ENCODE results near the gene LCP2. TPM values are rescaled to one million over a fixed set of nuclear protein-coding genes. Genes with fewer than 3 reads are reported as not detected.

LCP2 gene
- total RNA-seq, 4 donors from 2014 or later: 45.8 to 120 (median 55.0) TPM

DNA sequence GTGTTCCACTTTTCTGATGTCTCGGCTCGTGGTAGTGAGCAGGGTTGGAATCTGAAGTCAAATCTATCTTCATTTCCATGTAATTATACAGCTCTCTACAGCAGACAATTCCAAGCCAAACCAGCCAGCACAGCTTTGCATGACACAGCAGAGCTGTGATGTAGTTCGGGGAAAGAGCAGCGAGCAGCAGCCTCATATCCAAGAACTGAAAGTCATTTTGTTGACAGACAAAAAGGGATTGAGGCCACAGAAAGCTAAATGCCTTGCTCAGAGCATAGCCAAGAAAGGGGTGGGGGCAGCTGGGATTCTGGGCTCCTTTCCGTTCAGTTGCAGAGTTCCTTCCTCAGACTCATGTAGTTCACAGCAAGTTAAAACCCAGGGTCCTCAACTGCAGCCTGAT is 32.1 kb downstream of the LCP2 start:
- TF ChIP-seq, protein P1, sequence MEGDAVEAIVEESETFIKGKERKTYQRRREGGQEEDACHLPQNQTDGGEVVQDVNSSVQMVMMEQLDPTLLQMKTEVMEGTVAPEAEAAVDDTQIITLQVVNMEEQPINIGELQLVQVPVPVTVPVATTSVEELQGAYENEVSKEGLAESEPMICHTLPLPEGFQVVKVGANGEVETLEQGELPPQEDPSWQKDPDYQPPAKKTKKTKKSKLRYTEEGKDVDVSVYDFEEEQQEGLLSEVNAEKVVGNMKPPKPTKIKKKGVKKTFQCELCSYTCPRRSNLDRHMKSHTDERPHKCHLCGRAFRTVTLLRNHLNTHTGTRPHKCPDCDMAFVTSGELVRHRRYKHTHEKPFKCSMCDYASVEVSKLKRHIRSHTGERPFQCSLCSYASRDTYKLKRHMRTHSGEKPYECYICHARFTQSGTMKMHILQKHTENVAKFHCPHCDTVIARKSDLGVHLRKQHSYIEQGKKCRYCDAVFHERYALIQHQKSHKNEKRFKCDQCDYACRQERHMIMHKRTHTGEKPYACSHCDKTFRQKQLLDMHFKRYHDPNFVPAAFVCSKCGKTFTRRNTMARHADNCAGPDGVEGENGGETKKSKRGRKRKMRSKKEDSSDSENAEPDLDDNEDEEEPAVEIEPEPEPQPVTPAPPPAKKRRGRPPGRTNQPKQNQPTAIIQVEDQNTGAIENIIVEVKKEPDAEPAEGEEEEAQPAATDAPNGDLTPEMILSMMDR (IDR thresholded peaks at IDR 0.05; ENCODE audit: low read depth): no peak

DNA sequence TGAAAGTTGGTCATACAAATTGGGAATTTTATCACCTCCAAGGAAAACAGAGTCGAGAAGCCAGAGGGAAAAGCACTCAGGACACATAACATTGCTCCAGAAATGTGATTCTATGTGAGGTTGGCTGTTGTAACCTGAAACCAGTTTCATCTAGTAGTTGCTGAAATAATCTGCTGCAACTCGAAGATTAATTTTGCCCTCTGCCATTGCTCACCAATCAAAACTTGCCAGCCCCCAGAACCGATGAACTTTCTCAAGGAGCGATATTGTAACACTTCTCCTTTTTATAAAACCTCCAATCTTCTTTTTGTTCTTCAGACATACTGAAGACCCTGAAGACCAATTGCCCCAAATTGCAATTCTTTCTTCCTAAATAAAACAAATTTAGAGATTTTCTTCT is 33.7 kb downstream of the LCP2 start:
- TF ChIP-seq, protein P1 (IDR thresholded peaks at IDR 0.05; ENCODE audit: low read depth): no peak

DNA sequence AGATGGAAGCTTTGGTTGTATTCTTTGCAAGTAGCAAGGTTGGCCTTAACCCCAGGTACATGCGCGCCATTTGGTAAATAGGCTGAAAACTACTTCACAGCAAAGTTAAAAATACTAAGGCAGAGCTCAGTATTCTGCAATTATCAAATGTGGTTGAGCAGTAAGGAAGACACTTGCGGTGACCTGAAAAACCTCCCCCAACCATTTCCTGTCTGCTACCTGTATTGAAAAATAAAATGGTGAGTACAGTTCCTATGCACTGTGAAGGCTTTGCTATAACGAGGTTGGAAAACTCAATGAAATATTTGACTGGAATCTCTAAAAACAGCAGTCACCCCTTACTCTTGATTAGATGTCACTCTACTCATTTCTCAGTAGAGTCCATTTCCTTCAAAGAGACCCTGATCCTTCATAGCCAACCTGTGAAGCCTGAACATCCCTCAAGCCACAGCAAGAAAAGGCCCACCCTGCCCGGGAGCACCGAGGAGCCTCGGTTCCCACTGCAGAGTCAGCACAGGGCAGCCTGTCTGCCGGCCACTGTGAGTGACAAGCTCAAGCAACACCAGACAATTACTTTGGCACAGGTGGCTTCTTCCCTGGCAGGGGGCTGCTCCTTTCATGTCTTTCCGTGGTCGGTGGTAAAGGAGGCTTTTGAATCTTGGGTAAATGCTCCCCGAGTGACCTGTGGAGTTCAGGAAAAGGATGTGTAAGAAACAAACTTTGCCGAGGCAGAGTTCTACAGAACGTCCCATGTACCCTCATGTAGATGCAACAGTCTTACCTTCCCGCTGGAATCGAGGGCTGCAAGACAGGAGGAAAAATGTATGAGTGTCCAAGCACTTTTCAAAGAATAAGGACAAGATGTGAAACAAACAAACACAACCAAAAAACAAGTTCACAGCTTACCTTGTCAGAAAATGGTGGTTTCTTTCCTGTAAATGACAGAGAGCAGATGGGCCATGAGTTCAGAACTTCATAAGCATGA is 35.2 kb downstream of the LCP2 start:
- TF ChIP-seq, protein P1 (IDR thresholded peaks at IDR 0.05; ENCODE audit: low read depth): no peak

GRCh38 chr5:170261528-170262043 is 36.0 kb downstream of the LCP2 start:
- TF ChIP-seq, protein P1 (IDR thresholded peaks at IDR 0.05; ENCODE audit: low read depth): no peak

- TF ChIP-seq, protein P1 (IDR thresholded peaks at IDR 0.05; ENCODE audit: low read depth): no peak
Observed at GRCh38 chr5:170257370-170257769, 40.2 kb downstream of the LCP2 start.

GRCh38 chr5:170256571-170256970 is 41.0 kb downstream of the LCP2 start:
- TF ChIP-seq, protein P1 (IDR thresholded peaks at IDR 0.05; ENCODE audit: low read depth): no peak

DNA sequence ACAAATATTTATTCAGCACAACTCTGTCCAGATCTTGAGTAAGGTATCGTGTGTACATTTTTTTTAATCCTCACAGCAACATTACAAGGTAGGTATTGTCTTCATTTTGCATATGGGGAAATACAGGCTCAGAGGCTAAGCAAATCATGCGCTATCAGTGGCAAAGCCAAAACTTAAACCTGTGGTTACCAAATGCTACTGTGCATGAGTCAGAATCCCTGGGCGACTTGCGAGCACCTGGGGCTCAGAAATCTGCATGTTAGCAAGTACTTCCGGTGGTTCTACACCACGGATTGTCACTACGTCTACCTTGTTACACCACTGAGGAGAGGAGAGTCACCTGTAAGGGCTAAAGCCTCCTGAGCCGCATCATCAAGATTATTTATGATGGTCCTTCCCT is 43.5 kb downstream of the LCP2 start:
- TF ChIP-seq, protein P1 (IDR thresholded peaks at IDR 0.05; ENCODE audit: low read depth): no peak
